Left colon (tissue), 2 donors: ENCODE data around the gene FOXD4L3. TPM values are rescaled to one million over a fixed set of nuclear protein-coding genes. Genes with fewer than 3 reads are reported as not detected.
"Not testable (repeated sequence)": the region's sequence is repeated elsewhere in the genome, so short reads cannot be mapped to it uniquely, and the experiment has no call there.

ENCODE experiments used
- ATAC-seq: fragments of 200-7000 bp; cut with Tn5 transposase; one replicate; pipeline ENCODE4 v1.9.1; 2020; ENCODE audit warnings: mild to moderate bottlenecking, moderate library complexity
- DNase-seq, 2 donors: peaks; one replicate each; pipeline ENCODE4 v3.0.0-alpha.2; 2020
- intact Hi-C, 2 donors: fragments of 100-400 bp; cut with DNase I in 1 of 2; cut with micrococcal nuclease in 1 of 2; formaldehyde crosslinking; loops; one replicate each; pipeline versions ENCODE4 v1.11.2 to v1.14.0; 2022; cut with DNase I, micrococcal nuclease
- total RNA-seq, 2 donors: library from RNA; stranded (reverse); fragmentation: NEBNext Ultra II Directional; extraction: Animal tissue kit (Norgen Biotek cat#: 25700); gene quantifications; one replicate each; pipeline ENCODE4 v1.2.1, GENCODE V29; 2021
- donor health status: DM: no; HTN: no; CAD: no.
- donor health status: DM: yes; HTN: yes; CAD: no.

The FOXD4L3 gene
- total RNA-seq, 2 donors from 2014 or later = not detected

DNA sequence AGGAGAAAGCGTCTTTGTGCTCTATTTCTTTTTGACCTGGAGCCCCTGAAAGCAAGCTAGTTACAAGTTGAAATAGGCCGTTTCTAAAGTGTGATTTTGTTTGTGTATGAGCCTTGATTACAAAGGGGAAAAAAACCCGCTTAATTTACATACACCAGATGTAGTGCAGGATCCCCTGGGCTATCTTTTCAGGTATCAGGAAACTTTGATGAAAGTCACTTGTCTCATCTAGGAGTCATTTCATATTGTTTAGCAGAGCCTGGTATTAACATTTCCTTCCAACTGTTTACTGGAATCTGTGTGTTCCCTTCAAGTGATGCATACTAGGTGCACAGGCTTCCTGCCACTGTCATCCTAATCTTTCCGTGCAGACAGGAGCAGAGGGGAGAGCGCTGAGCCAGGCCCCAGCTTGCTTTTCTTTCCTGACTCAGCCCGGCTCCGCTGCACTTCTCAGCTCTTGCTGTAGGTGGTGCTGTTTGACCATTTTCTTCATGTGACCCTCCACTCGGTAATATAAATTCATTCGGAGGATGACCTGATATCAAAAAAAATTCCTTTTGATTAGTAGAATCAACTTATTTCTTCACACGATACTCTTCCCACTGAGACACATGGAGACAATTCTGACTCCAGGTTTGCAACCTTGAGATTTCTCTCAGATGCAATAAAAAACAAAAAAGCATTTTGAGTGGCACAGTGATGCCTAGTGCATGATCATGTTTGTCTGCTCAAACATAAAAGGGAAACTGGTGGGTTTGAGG lies 39.8 kb downstream of the FOXD4L3 start:
- intact Hi-C loops, DNase-seq: not testable (repeated sequence)
- ATAC-seq = peak; percentile 82

- ATAC-seq, DNase-seq, intact Hi-C loops: not testable (repeated sequence)
Measured at GRCh38 chr9:68343242-68343641, 40.6 kb downstream of the FOXD4L3 start.

- intact Hi-C loops, ATAC-seq: not testable (repeated sequence)
Measured at GRCh38 chr9:68343992-68344391, 41.3 kb downstream of the FOXD4L3 start.

GRCh38 chr9:68351689-68352088 lies 49.0 kb downstream of the FOXD4L3 start:
- ATAC-seq, intact Hi-C loops, DNase-seq: not testable (repeated sequence)

More at GRCh38 chr9:68343992-68344391, 41.3 kb downstream of the FOXD4L3 start:
- not testable (repeated sequence) for DNase-seq

Other genes starting within 250 kb of the FOXD4L3 start
- 10 to 100 TPM; 24.5 to 26.7 TPM for gene ZNG1C, start 60.9 kb upstream of the FOXD4L3 start, total RNA-seq
- 10 to 100 TPM in 1 of 2 donors, 1 to 10 TPM in 1; 6.1 to 56.8 TPM for gene PGM5, start 53.7 kb downstream of the FOXD4L3 start, total RNA-seq
- gene TMEM252, start 238.0 kb downstream of the FOXD4L3 start, total RNA-seq = under 1 TPM in 1 of 2 donors, not detected in 1; 0.89 TPM